ENCODE results near the gene PVALEF.

The PVALEF gene

GRCh38 chr17:81218459-81218858 is 53.2 kb downstream of the PVALEF start:
- H3K4me1 ChIP-seq (ENCODE audit: control insufficient read depth, insufficient read depth, low read depth, low read length): peaks cover 18% of the 10 kb centered on the region
- H3K36me3 ChIP-seq (ENCODE audit: control insufficient read depth in 1 of 2, insufficient read depth in 2 of 2, low read depth in 1 of 2, low read length in 2 of 2): peaks cover 0 to 35% of the 10 kb centered on the region in 2 experiments
- H3K4me2 ChIP-seq (ENCODE audit: low read length, poor library complexity, severe bottlenecking): no peak overlapping the region
- no peak for DNase-seq
- H3K79me1 ChIP-seq (replicated peaks; ENCODE audit: low read length, poor library complexity, severe bottlenecking): peaks cover 39% of the 10 kb centered on the region
- H3K9ac ChIP-seq (ENCODE audit: low read length): no peak overlapping the region
- H2AFZ ChIP-seq (ENCODE audit: low read depth, low read length): no peak overlapping the region
- 89% methylated on average over 13 of the region's 13 CpGs for WGBS
- H4K91ac ChIP-seq (ENCODE audit: low read length): no peak overlapping the region
- H3K4me3 ChIP-seq (ENCODE audit: insufficient read depth in 1 of 2, low read depth in 1 of 2, low read length in 2 of 2): no peak overlapping the region
- H2BK5ac ChIP-seq (ENCODE audit: low read depth, low read length, poor library complexity, severe bottlenecking): no peak overlapping the region
- no peaks in the 10 kb centered on the region for H3K27me3 ChIP-seq (ENCODE audit: control insufficient read depth in 1 of 2, insufficient read depth in 1 of 2, low read length in 2 of 2)
- peak overlapping the region in 1 of 2 experiments; percentile 70 for H3K23ac ChIP-seq (ENCODE audit: low read length in 2 of 2)
- H4K8ac ChIP-seq (ENCODE audit: low read length): no peak overlapping the region
- no peak overlapping the region for H3K27ac ChIP-seq (ENCODE audit: low read length, poor library complexity, severe bottlenecking)
- no peak overlapping the region for H3K4ac ChIP-seq (ENCODE audit: low read depth in 1 of 2, low read length in 2 of 2)
- H2BK15ac ChIP-seq (ENCODE audit: low read depth, poor library complexity, severe bottlenecking): no peak overlapping the region
- H3K14ac ChIP-seq (ENCODE audit: low read length in 2 of 2): no peak overlapping the region
- no peak overlapping the region for H3K18ac ChIP-seq (ENCODE audit: low read depth in 1 of 2, low read length in 2 of 2)
- H2BK120ac ChIP-seq (ENCODE audit: low read depth, low read length): no peak overlapping the region
- no peak overlapping the region for H2BK12ac ChIP-seq (ENCODE audit: low read length in 2 of 2)
- H3K9me3 ChIP-seq (ENCODE audit: control insufficient read depth, low read length): no peaks in the 10 kb centered on the region
- no peak overlapping the region for H2AK5ac ChIP-seq (ENCODE audit: low read length, severe bottlenecking)

GRCh38 chr17:81218991-81219390 is 53.7 kb downstream of the PVALEF start:
- no peak overlapping the region for H3K14ac ChIP-seq (ENCODE audit: low read length in 2 of 2)
- H3K18ac ChIP-seq (ENCODE audit: low read depth in 1 of 2, low read length in 2 of 2): no peak overlapping the region
- 95% methylated on average over 11 of the region's 11 CpGs for WGBS
- H3K23ac ChIP-seq (ENCODE audit: low read length in 2 of 2): no peak overlapping the region
- no peak overlapping the region for H3K4ac ChIP-seq (ENCODE audit: low read depth in 1 of 2, low read length in 2 of 2)
- H3K27me3 ChIP-seq (ENCODE audit: control insufficient read depth in 1 of 2, insufficient read depth in 1 of 2, low read length in 2 of 2): no peaks in the 10 kb centered on the region
- DNase-seq: no peak
- H3K4me1 ChIP-seq (ENCODE audit: control insufficient read depth, insufficient read depth, low read depth, low read length): peaks cover 21% of the 10 kb centered on the region
- H3K4me2 ChIP-seq (ENCODE audit: low read length, poor library complexity, severe bottlenecking): no peak overlapping the region
- H3K79me1 ChIP-seq (replicated peaks; ENCODE audit: low read length, poor library complexity, severe bottlenecking): peaks cover 36% of the 10 kb centered on the region
- no peak overlapping the region for H2BK120ac ChIP-seq (ENCODE audit: low read depth, low read length)
- H3K9ac ChIP-seq (ENCODE audit: low read length): no peak overlapping the region
- H3K9me3 ChIP-seq (ENCODE audit: control insufficient read depth, low read length): no peaks in the 10 kb centered on the region
- H3K27ac ChIP-seq (ENCODE audit: low read length, poor library complexity, severe bottlenecking): no peak overlapping the region
- peaks cover 0 to 35% of the 10 kb centered on the region in 2 experiments for H3K36me3 ChIP-seq (ENCODE audit: control insufficient read depth in 1 of 2, insufficient read depth in 2 of 2, low read depth in 1 of 2, low read length in 2 of 2)
- H2BK15ac ChIP-seq (ENCODE audit: low read depth, poor library complexity, severe bottlenecking): no peak overlapping the region
- no peak overlapping the region for H4K8ac ChIP-seq (ENCODE audit: low read length)
- no peak overlapping the region for H2AK5ac ChIP-seq (ENCODE audit: low read length, severe bottlenecking)
- H2BK12ac ChIP-seq (ENCODE audit: low read length in 2 of 2): no peak overlapping the region
- H4K91ac ChIP-seq (ENCODE audit: low read length): no peak overlapping the region
- no peak overlapping the region for H3K4me3 ChIP-seq (ENCODE audit: insufficient read depth in 1 of 2, low read depth in 1 of 2, low read length in 2 of 2)
- H2BK5ac ChIP-seq (ENCODE audit: low read depth, low read length, poor library complexity, severe bottlenecking): no peak overlapping the region
- H2AFZ ChIP-seq (ENCODE audit: low read depth, low read length): no peak overlapping the region

- no peak for DNase-seq
- Histone ChIP-seq H4K91ac (ENCODE audit: low read length) (peak overlapping the region; percentile 68), H3K9me3 (ENCODE audit: control insufficient read depth, low read length) (no peaks in the 10 kb centered on the region), H3K4ac (ENCODE audit: low read depth in 1 of 2, low read length in 2 of 2) (no peak overlapping the region), H3K23ac (ENCODE audit: low read length in 2 of 2) (no peak overlapping the region), H4K8ac (ENCODE audit: low read length) (no peak overlapping the region), H2BK12ac (ENCODE audit: low read length in 2 of 2) (no peak overlapping the region), H3K4me2 (ENCODE audit: low read length, poor library complexity, severe bottlenecking) (no peak overlapping the region), H2AFZ (ENCODE audit: low read depth, low read length) (no peak overlapping the region), H3K27ac (ENCODE audit: low read length, poor library complexity, severe bottlenecking) (no peak overlapping the region), H3K36me3 (ENCODE audit: control insufficient read depth in 1 of 2, insufficient read depth in 2 of 2, low read depth in 1 of 2, low read length in 2 of 2) (peaks cover 0 to 35% of the 10 kb centered on the region in 2 experiments), H3K9ac (ENCODE audit: low read length) (no peak overlapping the region), H2BK15ac (ENCODE audit: low read depth, poor library complexity, severe bottlenecking) (no peak overlapping the region), H2BK120ac (ENCODE audit: low read depth, low read length) (no peak overlapping the region), H2AK5ac (ENCODE audit: low read length, severe bottlenecking) (no peak overlapping the region), H3K27me3 (ENCODE audit: control insufficient read depth in 1 of 2, insufficient read depth in 1 of 2, low read length in 2 of 2) (no peaks in the 10 kb centered on the region), H3K18ac (ENCODE audit: low read depth in 1 of 2, low read length in 2 of 2) (no peak overlapping the region), H3K4me3 (ENCODE audit: insufficient read depth in 1 of 2, low read depth in 1 of 2, low read length in 2 of 2) (no peak overlapping the region), H3K4me1 (ENCODE audit: control insufficient read depth, insufficient read depth, low read depth, low read length) (peaks cover 21% of the 10 kb centered on the region), H2BK5ac (ENCODE audit: low read depth, low read length, poor library complexity, severe bottlenecking) (no peak overlapping the region), H3K79me1 (replicated peaks; ENCODE audit: low read length, poor library complexity, severe bottlenecking) (peaks cover 36% of the 10 kb centered on the region), H3K14ac (ENCODE audit: low read length in 2 of 2) (no peak overlapping the region)
- WGBS: 97% methylated on average over 23 of the region's 24 CpGs
Observed at GRCh38 chr17:81219476-81220180, 54.3 kb downstream of the PVALEF start.

- Histone ChIP-seq H3K9me3 (ENCODE audit: control insufficient read depth, low read length) (no peaks in the 10 kb centered on the region), H3K79me1 (replicated peaks; ENCODE audit: low read length, poor library complexity, severe bottlenecking) (peaks cover 36% of the 10 kb centered on the region), H4K91ac (ENCODE audit: low read length) (peak overlapping the region; percentile 61), H2BK15ac (ENCODE audit: low read depth, poor library complexity, severe bottlenecking) (peak overlapping the region; percentile 48), H2BK12ac (ENCODE audit: low read length in 2 of 2) (no peak overlapping the region), H3K4me2 (ENCODE audit: low read length, poor library complexity, severe bottlenecking) (peak overlapping the region; percentile 69), H4K8ac (ENCODE audit: low read length) (peak overlapping the region; percentile 13), H3K14ac (ENCODE audit: low read length in 2 of 2) (no peak overlapping the region), H2BK120ac (ENCODE audit: low read depth, low read length) (no peak overlapping the region), H3K36me3 (ENCODE audit: control insufficient read depth in 1 of 2, insufficient read depth in 2 of 2, low read depth in 1 of 2, low read length in 2 of 2) (peaks cover 0 to 35% of the 10 kb centered on the region in 2 experiments), H3K27ac (ENCODE audit: low read length, poor library complexity, severe bottlenecking) (no peak overlapping the region), H3K4me3 (ENCODE audit: insufficient read depth in 1 of 2, low read depth in 1 of 2, low read length in 2 of 2) (peak overlapping the region; percentile 29 to 85), H3K27me3 (ENCODE audit: control insufficient read depth in 1 of 2, insufficient read depth in 1 of 2, low read length in 2 of 2) (no peaks in the 10 kb centered on the region), H2BK5ac (ENCODE audit: low read depth, low read length, poor library complexity, severe bottlenecking) (no peak overlapping the region), H2AFZ (ENCODE audit: low read depth, low read length) (no peak overlapping the region), H2AK5ac (ENCODE audit: low read length, severe bottlenecking) (no peak overlapping the region), H3K18ac (ENCODE audit: low read depth in 1 of 2, low read length in 2 of 2) (no peak overlapping the region), H3K4ac (ENCODE audit: low read depth in 1 of 2, low read length in 2 of 2) (no peak overlapping the region), H3K4me1 (ENCODE audit: control insufficient read depth, insufficient read depth, low read depth, low read length) (peaks cover 21% of the 10 kb centered on the region), H3K23ac (ENCODE audit: low read length in 2 of 2) (peak overlapping the region in 1 of 2 experiments; percentile 78), H3K9ac (ENCODE audit: low read length) (peak overlapping the region; percentile 79)
- WGBS: 92% methylated on average over 11 of the region's 11 CpGs
- no peak for DNase-seq
Observed at GRCh38 chr17:81221371-81221841, 56.1 kb downstream of the PVALEF start.

Data from mesenchymal stem cell (in vitro differentiated cells and primary cell).